Stimulated activated CD4-positive, alpha-beta T cell treated with anti-CD3 and anti-CD28 coated beads, Interleukin-4, amount 100 ng/mL, for 1 hour (primary cell): Measurements from ENCODE around the gene ABCC11.
A peak's percentile ranks its signal among the peaks of the same experiment; 100 is the strongest.
"Not testable (repeated sequence)": the region's sequence is repeated elsewhere in the genome, so short reads cannot be mapped to it uniquely, and the experiment has no call there.

Source experiments
- DNase-seq: peaks from one replicate; pipeline ENCODE4 v3.0.0-alpha.2; 2020

Gene ABCC11

GRCh38 chr16:48194828-48195556 is 52.3 kb downstream of the ABCC11 start:
- no peak for DNase-seq

- DNase-seq: no peak
These were observed 53.5 kb downstream of the ABCC11 start for GRCh38 chr16:48193846-48194245.

DNA sequence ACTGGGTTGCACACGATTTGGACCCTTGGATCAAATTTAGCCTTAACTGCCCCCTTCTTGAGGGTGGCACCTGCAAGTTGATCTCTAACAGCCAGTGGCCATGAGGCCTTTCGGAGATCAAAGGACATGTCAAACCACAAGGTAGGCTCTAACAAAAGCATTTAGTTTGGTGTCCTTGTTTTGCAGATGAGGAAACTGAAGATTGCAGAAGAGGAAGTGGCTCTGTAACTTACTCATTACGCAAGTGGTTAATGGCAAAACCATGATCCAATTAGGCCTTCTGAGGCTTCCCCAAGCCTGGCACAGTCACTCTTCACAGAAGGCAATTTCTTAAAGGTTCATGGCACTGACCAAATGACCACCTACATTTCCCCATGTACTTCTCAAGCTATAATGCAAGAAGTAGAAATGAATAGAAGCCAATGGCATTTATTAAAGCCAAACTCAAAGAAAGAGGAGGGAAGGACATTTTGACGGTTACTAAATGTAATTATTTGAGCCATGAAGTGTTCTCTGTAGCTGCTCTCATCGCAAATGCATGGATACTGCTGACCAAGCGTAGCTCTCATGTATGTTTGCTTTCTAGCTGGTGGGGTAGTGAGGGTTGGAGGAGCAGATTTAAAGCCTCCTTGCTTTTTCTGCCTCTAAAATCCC is 58.8 kb downstream of the ABCC11 start:
- no peak for DNase-seq

DNA sequence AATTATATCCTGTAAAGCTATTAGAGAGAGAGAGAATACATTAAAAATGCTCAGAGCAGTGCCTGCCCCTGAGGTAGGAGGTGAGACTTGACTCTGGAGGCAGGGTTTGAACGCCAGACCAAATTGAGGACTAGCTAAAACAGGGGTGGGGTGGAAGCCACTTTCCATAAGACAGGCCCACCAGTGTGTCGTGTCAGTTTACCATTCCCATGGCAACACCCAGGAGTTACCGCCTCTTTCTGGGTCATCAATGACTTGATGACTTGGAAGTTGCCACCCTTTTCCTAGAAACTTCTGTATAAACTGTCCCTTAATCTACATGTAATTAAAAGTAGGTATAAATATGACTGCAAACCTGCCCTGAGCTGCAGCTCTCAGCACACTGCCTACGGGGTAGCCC is 59.6 kb downstream of the ABCC11 start:
- DNase-seq: no peak

GRCh38 chr16:48184681-48185080 is 62.7 kb downstream of the ABCC11 start:
- no peak for DNase-seq

DNA sequence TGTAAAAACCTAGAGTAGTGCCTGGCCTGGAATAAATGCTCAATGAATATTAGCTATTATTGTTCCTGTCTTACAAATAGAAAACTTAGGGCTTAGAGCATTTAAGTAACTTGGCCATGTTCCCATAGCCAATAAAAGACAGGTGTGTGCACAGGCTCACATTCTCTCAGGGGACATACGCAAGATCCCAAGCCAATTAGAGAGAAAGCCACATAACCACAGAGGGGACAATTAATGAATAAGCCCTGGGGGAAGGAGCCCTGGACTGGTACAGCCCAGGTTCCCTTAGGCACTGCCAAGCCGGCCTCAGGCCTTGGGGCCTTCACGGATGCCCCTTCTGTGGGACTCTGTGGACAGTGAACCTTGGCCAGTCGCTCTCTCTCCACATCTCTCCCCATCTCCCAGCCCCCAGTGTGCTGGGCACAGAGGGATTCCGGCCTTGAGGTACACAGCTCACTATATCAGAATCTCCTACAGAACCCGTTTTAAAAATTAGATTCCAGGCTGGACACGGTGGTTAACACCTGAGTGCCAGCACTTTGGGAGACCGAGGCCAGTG is 64.3 kb downstream of the ABCC11 start:
- no peak for DNase-seq

DNA sequence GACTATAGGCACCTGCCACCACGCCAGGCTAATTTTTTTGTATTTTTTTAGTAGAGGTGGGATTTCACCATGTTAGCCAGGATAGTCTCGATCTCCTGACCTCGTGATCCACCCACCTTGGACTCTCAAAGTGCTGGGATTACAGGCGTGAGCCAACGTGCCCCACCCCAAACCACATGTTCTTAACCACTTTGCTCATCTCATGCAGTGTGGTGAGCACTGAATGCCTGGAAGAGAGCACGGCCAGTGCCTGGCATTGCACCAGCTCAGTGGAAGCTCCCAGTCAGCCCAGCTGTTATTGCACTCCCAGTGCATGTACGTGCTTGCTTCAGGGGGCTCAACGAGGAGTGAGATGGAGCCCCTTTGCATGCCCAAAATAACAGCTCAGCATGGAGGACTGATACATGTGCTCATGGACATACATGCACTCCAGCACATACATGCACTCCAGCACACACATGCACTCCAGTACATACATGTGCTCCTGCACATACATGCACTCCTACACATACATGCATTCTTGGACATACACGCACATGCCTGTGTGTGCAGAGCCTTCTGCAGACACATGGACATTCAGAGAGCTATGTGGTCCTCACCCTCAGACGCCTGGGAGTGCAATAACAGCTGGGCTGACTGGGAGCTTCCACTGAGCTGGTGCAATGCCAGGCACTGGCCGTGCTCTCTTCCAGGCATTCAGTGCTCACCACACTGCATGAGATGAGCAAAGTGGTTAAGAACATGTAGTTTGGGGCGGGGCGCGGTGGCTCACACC is 65.4 kb downstream of the ABCC11 start:
- DNase-seq: not testable (repeated sequence)

DNA sequence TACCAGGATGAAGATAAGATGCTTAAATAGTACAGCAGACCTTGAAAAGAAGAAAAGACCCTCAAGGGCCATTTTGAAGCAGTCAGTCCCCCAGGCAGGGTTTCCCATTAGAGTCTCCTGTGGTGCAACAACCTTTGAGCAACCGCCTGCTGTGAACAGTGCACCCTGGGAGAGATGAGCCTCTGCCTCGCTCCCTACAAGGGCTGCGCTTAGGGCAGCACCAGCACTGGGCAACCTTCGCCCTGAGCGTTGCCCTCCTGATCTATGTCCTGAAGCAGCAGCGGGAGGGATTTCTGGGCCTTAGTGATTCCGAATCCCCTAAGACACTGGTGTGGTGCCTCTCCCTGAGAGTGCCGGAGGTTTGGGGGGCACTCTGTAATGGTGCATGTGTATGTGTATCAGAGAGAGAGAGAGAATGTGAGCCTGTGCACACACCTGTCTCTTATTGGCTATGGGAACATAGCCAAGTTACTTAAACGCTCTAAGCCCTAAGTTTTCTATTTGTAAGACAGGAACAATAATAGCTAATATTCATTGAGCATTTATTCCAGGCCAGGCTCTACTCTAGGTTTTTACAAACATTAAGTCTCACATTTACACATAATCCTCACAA is 66.4 kb downstream of the ABCC11 start:
- no peak for DNase-seq

- DNase-seq: no peak
These were observed 70.5 kb downstream of the ABCC11 start for GRCh38 chr16:48176635-48177408.

DNA sequence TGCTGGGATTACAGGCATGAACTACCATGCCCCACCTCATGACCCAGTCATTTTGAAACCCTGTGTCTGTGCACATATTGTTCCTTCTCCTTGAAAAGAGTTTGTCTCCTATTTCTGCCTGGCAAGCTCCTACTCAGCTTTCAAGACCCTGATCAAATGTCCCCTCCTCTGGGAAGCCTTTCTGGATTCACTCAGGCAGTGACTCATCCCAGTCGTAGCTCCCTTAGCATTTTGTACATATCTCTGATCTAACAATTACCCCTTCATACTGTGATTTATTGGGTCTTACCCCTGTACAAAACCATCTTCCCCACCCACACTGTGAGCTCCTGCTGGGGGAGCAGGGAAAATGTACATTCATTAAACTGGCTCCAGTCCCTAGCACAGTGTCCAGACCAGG is 73.5 kb downstream of the ABCC11 start:
- DNase-seq: no peak

- DNase-seq: no peak
These were observed 74.7 kb downstream of the ABCC11 start for GRCh38 chr16:48172682-48173081.

GRCh38 chr16:48169896-48170295 is 77.4 kb downstream of the ABCC11 start:
- no peak for DNase-seq

- DNase-seq: no peak
These were observed 79.3 kb downstream of the ABCC11 start for GRCh38 chr16:48168075-48168474.

GRCh38 chr16:48166617-48167016 is 80.7 kb downstream of the ABCC11 start:
- DNase-seq: not testable (repeated sequence)

DNA sequence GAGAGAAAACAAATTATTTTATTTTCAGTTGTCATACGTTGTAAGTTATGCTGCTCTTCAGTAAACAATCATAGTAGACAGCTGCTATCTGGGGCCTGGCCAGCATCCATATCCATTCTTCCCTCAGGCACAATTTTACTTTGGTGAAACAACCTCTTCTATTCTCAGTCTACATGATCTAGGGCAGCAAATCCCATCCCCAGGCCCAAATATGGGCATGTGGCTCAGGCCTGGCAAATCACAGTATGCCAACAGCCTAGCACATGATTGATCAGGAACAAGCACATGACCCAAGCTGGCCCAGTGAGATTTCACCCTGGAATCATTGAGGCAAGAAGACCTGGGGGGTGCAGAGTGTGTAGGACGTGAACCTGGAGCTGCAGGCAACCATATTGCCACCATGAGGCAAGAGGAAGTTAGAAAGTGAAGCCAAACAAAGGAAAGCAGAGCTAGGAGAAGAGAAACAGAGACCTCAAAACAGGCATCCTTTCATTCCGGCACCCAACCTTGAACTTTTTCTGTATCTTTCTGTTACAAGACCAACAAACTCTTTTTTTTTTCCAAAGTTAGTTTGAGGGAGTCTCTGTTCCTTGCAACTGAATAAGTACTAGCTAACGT is 81.3 kb downstream of the ABCC11 start:
- DNase-seq: no peak

DNA sequence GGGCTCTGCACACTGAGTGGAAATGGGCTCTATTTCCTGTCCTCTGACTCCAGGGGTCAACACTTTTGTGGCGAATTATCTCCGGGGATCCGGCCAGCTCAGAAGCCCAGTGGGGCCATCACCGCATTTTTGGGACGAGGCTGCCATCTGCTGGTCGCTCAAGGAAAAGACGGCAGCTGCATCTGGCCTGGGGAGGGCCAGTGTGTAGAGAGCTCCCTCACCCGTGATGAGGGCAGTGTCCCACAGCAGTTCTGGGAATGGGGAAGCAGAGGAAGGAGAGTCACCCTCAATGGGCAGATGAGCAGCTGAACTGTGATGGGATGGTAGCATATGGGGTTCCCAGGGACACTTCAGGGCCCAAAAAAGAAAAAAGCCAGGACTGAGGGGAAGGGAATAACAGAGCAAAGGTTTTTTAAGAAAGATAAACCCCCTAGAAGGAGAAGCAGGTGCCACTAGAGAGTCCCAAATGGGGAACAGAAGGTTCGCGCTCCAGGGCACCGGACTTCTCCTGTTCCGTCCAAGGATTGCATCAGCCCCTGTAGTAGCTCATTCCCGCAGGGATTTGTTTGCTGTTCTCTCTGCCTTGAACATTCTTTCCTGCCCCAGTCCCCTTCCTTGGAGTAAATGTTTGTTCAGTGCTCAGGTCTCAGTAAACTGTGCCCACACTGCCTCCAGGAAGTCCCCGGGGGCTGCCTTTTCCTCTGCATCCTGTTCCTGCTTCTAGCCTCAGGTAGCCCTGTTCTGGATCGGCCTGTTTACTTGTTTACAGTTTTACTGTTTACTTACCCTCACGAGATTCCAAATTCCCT is 82.2 kb downstream of the ABCC11 start:
- DNase-seq: peak; percentile 73

GRCh38 chr16:48162839-48163410 is 84.4 kb downstream of the ABCC11 start:
- DNase-seq: no peak

- DNase-seq: no peak
These were observed 85.4 kb downstream of the ABCC11 start for GRCh38 chr16:48161906-48162305.

DNA sequence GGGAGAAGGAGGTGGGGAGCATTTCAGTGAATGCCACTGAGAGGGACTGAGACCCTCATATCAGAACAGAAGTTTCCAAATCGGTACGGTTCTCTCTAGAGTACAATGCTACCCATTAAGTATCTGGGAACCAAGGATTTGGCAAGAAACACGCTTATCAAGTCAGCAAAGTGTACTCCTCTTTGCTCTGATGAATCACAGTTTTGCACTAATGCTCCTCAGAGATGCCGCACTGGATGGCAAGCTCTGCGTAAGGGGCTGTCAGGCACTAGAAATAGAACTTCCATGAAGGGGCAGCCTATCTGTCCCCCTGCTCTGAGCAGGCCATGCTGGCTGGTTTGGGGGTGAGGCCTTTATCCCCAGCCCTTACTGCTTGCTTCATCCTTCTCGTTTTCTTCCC is 86.8 kb downstream of the ABCC11 start:
- no peak for DNase-seq

DNA sequence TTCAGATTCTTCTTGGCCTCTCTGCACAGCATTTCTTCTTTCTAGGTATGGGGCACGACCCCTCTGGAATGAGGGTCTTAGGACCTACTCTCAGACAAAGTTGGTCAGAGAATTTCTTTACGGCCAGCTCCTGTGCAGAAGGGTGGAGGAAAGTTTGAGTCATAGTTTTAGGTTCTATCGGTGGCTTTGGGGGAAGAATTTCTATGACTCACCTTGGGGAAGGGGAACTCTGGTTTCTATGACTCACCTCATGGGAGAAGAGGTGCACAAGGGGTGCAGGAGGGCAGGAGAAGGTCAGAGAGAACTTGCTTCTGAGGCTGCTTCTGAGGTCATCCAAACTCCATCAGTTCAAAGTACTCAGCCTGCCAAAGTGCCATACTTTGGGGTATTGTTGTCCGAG is 89.0 kb downstream of the ABCC11 start:
- DNase-seq: peak; percentile 19

GRCh38 chr16:48157794-48158193 is 89.5 kb downstream of the ABCC11 start:
- DNase-seq: no peak
